Activated T-cell treated with anti-CD3 and anti-CD28 coated beads, Interleukin-2, amount 50 U/mL, for 72 hours (primary cell): ENCODE data around the gene SAMD4A. TPM values are rescaled to one million over a fixed set of nuclear protein-coding genes. Genes with fewer than 3 reads are reported as not detected.

Source experiments
- ATAC-seq, 2 donors: fragments of 150-1000 bp; cut with Tn5 transposase; replicated peaks in 1 of 2; 2 replicates each; pipeline ENCODE4 v1.10.0; 2021; ENCODE audit warnings: moderate library complexity in 2 of 2, mild to moderate bottlenecking in 1 of 2
- DNase-seq, 2 donors: peaks; one replicate each; pipeline ENCODE4 v3.0.0; 2021 to 2022; ENCODE audit warnings: mixed read lengths in 1 of 2
- H3K27ac Mint-ChIP-seq: one replicate; pipeline ENCODE4 v1.8.0; 2022; ENCODE audit warnings: mild to moderate bottlenecking, moderate library complexity, mixed read lengths
- H3K27me3 Mint-ChIP-seq: one replicate; pipeline ENCODE4 v1.8.0; 2022; ENCODE audit warnings: low read depth, mixed read lengths
- H3K36me3 Mint-ChIP-seq, 2 donors: one replicate each; pipeline ENCODE4 v1.8.0; 2022; ENCODE audit warnings: mixed read lengths in 2 of 2, mild to moderate bottlenecking in 1 of 2; ENCODE audit not compliant: insufficient read depth in 2 of 2
- H3K4me1 Mint-ChIP-seq: one replicate; pipeline ENCODE4 v1.8.0; 2022; ENCODE audit warnings: low read depth, mixed read lengths
- H3K4me3 Mint-ChIP-seq, 2 donors: one replicate each; pipeline ENCODE4 v1.8.0; 2022; ENCODE audit warnings: mild to moderate bottlenecking in 2 of 2, mixed read lengths in 2 of 2, moderate library complexity in 2 of 2
- H3K9me3 Mint-ChIP-seq, 2 donors: one replicate each; pipeline ENCODE4 v1.8.0; 2022; ENCODE audit warnings: mixed read lengths in 2 of 2
- total RNA-seq, 2 donors: library from RNA; stranded (reverse); gene quantifications; one replicate each; pipeline ENCODE4 v1.2.3, GENCODE V29; 2022

Gene SAMD4A
- total RNA-seq, 2 donors from 2014 or later, result 8.2 to 10.1 TPM

DNA sequence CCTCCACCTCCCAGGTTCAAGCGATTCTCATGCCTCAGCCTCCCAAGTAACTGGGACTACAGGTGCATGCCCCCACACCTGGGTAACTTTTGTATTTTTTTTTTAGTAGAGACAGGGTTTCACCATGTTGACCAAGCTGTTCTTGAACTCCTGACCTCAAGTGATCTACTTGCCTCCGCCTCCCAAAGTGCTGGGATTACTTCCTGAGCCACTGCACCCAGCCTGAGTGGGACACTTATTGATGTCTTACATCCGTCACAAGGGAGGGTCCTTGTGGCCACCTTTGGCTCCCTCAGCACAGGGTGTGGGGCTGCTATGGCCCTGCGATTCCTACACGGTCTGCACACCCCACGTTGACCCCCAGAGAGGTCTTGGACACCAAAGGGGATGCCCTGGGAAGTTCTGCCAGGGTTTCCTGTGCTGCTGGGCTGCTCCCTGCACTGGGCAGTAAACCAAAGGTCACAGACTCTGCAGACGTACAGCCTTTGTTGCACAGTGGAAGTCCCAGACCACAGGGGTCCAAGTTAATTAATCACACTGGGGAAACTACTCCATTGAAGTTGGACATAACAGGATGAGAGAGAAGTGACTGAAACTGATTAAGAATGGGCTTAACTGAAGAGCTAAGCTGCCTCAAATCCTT, 95.7 kb downstream of the SAMD4A start:
- no peak overlapping the region for H3K27ac Mint-ChIP-seq
- H3K27me3 Mint-ChIP-seq, result peaks cover 38% of the 10 kb centered on the region
- DNase-seq, result no peak

DNA sequence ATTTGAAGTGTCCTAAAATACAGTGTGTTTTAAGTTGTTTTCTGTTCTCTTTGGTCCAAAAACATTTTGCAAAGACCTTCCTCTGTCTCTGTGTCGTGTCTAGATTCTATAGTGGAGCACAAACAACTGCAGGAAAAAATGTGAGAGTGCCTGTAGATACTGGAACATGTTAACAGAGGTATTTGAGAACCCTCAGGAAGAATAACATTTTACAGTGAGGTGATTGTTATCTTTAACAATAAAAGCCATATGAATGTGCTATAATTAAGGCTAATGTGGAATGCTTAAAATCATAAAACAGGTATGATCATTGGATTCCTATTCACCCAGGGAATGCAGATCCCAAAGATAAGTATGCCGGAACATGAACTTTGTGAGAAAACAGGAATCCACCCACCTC, 98.0 kb downstream of the SAMD4A start:
- H3K27me3 Mint-ChIP-seq, result peaks cover 48% of the 10 kb centered on the region
- DNase-seq (no peak), ATAC-seq (no peak)
- H3K4me3 Mint-ChIP-seq, result no peak overlapping the region
- H3K4me1 Mint-ChIP-seq, result peaks cover 13% of the 10 kb centered on the region
- no peaks in the 10 kb centered on the region for H3K9me3 Mint-ChIP-seq
- H3K27ac Mint-ChIP-seq, result no peak overlapping the region
- H3K36me3 Mint-ChIP-seq, result no peaks in the 10 kb centered on the region

More for the DNA sequence above, 95.7 kb downstream of the SAMD4A start:
- Mint-ChIP-seq H3K4me3 (no peak overlapping the region), H3K4me1 (peaks cover 8% of the 10 kb centered on the region), H3K9me3 (no peaks in the 10 kb centered on the region), H3K36me3 (no peaks in the 10 kb centered on the region)
- ATAC-seq, result no peak

- no peak for DNase-seq
- H3K27me3 Mint-ChIP-seq, result peaks cover 55% of the 10 kb centered on the region
- no peak overlapping the region for H3K4me3 Mint-ChIP-seq
- H3K9me3 Mint-ChIP-seq, result no peaks in the 10 kb centered on the region
- H3K36me3 Mint-ChIP-seq, result peaks cover 0 to 2% of the 10 kb centered on the region in 2 donors
- ATAC-seq, result peak in 1 of 2 donors; percentile 34
- no peak overlapping the region for H3K27ac Mint-ChIP-seq
- H3K4me1 Mint-ChIP-seq, result peaks cover 23% of the 10 kb centered on the region
Observed at GRCh38 chr14:54665946-54666345, 99.0 kb downstream of the SAMD4A start.

DNA sequence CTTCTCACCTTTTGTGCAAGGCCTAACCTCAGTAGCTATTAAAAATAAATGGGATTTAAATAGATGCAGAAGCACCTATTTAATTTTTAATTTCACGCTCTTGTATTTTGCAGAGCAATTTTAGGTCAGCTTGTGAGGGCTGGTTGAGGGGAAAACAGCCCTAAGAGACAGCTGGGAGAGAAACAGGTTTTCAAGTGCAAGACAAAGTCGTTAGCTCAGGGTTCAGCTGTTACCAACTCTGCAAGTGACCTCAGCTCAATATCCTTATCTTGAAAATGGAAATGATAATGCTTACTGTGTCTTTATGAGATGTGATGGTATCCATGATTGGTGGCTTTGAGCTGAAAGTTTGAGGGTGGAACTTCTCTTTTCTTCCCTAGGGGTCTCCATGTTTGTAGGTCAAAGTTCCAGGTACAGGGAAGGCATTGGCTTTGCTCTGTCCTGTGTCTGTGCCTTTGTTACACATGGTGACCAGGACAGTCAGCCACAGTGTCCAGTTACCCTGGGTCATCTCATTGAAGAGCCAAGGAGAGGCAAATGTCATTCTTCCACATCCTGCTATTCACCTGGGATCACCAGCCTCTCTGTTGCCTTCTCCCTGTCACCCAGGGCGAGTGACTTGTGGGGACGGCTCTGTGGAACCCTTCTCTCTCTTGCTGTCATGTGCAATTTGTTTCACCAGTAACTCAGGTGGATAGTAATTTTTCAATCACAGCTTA, 100.3 kb downstream of the SAMD4A start:
- Mint-ChIP-seq H3K4me1 (peaks cover 33% of the 10 kb centered on the region), H3K9me3 (no peaks in the 10 kb centered on the region), H3K4me3 (no peak overlapping the region), H3K36me3 (peaks cover 0 to 2% of the 10 kb centered on the region in 2 donors), H3K27ac (no peak overlapping the region), H3K27me3 (peaks cover 63% of the 10 kb centered on the region)
- ATAC-seq, result no peak
- no peak for DNase-seq

- peaks cover 63% of the 10 kb centered on the region for H3K27me3 Mint-ChIP-seq
- no peaks in the 10 kb centered on the region for H3K9me3 Mint-ChIP-seq
- H3K27ac Mint-ChIP-seq, result no peak overlapping the region
- H3K4me1 Mint-ChIP-seq, result peaks cover 39% of the 10 kb centered on the region
- DNase-seq (no peak), ATAC-seq (no peak)
- peaks cover 0 to 2% of the 10 kb centered on the region in 2 donors for H3K36me3 Mint-ChIP-seq
- H3K4me3 Mint-ChIP-seq, result no peak overlapping the region
Observed at GRCh38 chr14:54667764-54668163, 100.8 kb downstream of the SAMD4A start.

DNA sequence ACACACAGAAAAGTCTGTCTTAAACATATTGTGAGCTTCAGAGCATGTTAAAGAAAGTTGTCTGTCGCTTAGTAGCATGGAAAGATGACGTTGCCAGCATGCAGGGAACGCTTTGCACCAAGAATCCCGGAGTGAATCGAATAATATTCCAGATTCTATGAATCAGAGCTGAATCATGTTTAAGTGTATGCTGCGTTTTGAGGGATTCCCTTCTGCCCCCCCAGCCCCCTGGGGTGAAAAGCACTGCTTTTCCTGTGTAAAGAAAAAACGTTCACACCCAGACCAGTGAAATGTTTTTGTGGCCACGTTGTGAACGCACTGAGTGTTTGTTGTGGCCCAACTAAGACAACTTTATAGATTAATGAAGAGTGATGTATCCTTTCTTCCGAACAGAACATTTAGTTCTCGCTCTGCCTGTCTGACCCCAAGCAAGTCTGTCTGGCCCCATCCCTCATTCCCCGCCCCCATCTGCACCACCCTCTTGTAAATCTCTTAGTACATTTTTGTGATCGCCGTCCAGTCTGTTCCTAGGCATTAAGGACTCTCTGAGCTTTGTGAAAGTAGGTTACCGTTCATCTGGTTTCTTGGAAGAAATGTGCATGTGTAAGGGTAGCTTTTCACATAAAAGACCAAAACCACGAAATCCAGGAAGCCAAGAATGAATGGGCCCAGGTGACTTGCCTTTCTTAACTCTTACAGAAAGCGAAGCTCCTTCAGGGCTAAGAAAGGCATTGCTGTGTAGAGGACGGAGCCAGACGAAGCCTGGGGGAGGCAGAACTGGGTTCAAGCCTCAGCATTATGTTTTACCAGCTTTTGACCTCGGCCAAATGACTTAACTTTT, 103.0 kb downstream of the SAMD4A start:
- H3K27me3 Mint-ChIP-seq, result peaks cover 49% of the 10 kb centered on the region
- peaks cover 54% of the 10 kb centered on the region for H3K4me1 Mint-ChIP-seq
- peak overlapping the region; percentile 20 to 65 for H3K4me3 Mint-ChIP-seq
- H3K9me3 Mint-ChIP-seq, result no peaks in the 10 kb centered on the region
- no peak overlapping the region for H3K27ac Mint-ChIP-seq
- DNase-seq (peak; percentile 27 to 39), ATAC-seq (peak; percentile 76 to 79)
- H3K36me3 Mint-ChIP-seq, result peaks cover 0 to 2% of the 10 kb centered on the region in 2 donors

- Mint-ChIP-seq H3K36me3 (peaks cover 0 to 2% of the 10 kb centered on the region in 2 donors), H3K27me3 (peaks cover 45% of the 10 kb centered on the region), H3K4me3 (no peak overlapping the region), H3K4me1 (peaks cover 46% of the 10 kb centered on the region), H3K9me3 (no peaks in the 10 kb centered on the region), H3K27ac (no peak overlapping the region)
- no peak for ATAC-seq
- no peak for DNase-seq
Observed at GRCh38 chr14:54671537-54671936, 104.6 kb downstream of the SAMD4A start.

DNA sequence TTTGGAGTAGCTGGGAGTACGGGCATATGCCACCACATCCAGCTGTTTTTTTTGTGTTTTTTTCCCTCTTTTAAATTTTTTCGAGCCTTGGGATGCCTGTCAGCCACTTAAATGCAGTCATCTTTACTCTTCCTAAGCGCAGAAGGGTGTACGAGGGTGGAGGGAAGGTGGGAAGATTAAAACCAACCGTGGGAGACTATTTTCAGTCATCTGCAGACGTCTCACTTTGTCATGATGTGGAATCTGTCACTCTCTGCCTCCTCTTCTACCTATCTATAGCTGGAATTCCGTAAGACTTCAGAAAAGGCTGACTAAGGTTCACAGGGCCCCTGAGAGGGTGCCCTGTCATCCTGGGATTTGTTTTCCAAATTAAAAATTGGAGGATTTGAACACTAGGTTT, 105.3 kb downstream of the SAMD4A start:
- Mint-ChIP-seq H3K4me3 (no peak overlapping the region), H3K27me3 (peaks cover 48% of the 10 kb centered on the region), H3K36me3 (peaks cover 0 to 2% of the 10 kb centered on the region in 2 donors), H3K27ac (peak overlapping the region; percentile 19), H3K4me1 (peaks cover 46% of the 10 kb centered on the region), H3K9me3 (no peaks in the 10 kb centered on the region)
- ATAC-seq (no peak), DNase-seq (no peak)

DNA sequence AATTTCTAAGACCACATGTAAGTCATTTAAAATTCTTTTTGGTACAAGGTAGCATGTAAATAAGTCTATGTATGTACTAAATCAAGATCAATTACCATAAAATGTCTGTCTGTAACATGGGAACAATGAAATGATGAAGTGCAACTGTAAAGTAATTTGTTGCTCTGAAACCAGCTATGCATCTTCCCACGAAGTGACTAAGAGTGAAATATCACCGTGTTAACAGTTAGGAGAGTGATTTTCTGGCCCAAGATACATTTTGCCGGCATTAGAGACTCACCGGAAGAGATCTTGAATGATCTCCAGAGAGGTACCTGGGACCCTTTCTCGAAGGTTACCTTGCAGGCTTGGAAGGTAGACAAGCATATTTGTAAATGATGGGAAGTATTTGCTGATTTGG, 105.8 kb downstream of the SAMD4A start:
- Mint-ChIP-seq H3K27ac (peak overlapping the region; percentile 19), H3K9me3 (no peaks in the 10 kb centered on the region), H3K4me1 (peaks cover 46% of the 10 kb centered on the region), H3K27me3 (peaks cover 45% of the 10 kb centered on the region), H3K4me3 (peak overlapping the region in 1 of 2 donors; percentile 35), H3K36me3 (peaks cover 0 to 2% of the 10 kb centered on the region in 2 donors)
- ATAC-seq (peak; percentile 55 to 64), DNase-seq (no peak)

GRCh38 chr14:54673193-54674045, 106.5 kb downstream of the SAMD4A start:
- DNase-seq, result no peak
- peaks cover 45% of the 10 kb centered on the region for H3K27me3 Mint-ChIP-seq
- H3K4me3 Mint-ChIP-seq, result no peak overlapping the region
- no peaks in the 10 kb centered on the region for H3K9me3 Mint-ChIP-seq
- peaks cover 0 to 2% of the 10 kb centered on the region in 2 donors for H3K36me3 Mint-ChIP-seq
- ATAC-seq, result no peak
- H3K4me1 Mint-ChIP-seq, result peaks cover 46% of the 10 kb centered on the region
- H3K27ac Mint-ChIP-seq, result no peak overlapping the region

GRCh38 chr14:54674046-54674741, 107.3 kb downstream of the SAMD4A start:
- H3K36me3 Mint-ChIP-seq, result peaks cover 0 to 2% of the 10 kb centered on the region in 2 donors
- H3K27me3 Mint-ChIP-seq, result peaks cover 40% of the 10 kb centered on the region
- H3K4me1 Mint-ChIP-seq, result peaks cover 46% of the 10 kb centered on the region
- DNase-seq, result peak in 1 of 2 donors; percentile 3
- H3K4me3 Mint-ChIP-seq, result no peak overlapping the region
- peak in 1 of 2 donors; percentile 56 for ATAC-seq
- H3K9me3 Mint-ChIP-seq, result no peaks in the 10 kb centered on the region
- H3K27ac Mint-ChIP-seq, result peak overlapping the region; percentile 19
